Psoas muscle (tissue), 8 donors: Measurements from ENCODE around the gene WDR91. TPM values are rescaled to one million over a fixed set of nuclear protein-coding genes. Genes with fewer than 3 reads are reported as not detected.
"Not testable (repeated sequence)": the region's sequence is repeated elsewhere in the genome, so short reads cannot be mapped to it uniquely, and the experiment has no call there.

ENCODE experiments used
- ATAC-seq, 4 donors: fragments of 200-7000 bp; cut with Tn5 transposase; one replicate each; pipeline ENCODE4 v1.9.1; 2020; ENCODE audit warnings: moderate library complexity in 3 of 4, mild to moderate bottlenecking in 2 of 4
- DNase-seq, 2 donors: peaks; one replicate each; pipeline ENCODE4 v3.0.0-alpha.2; 2020
- H3K27ac ChIP-seq: fragments of 200-600 bp; one replicate; pipeline ENCODE4 v1.8.0; 2022
- H3K27me3 ChIP-seq, 3 donors: fragments of 200-600 bp in 1 of 3; one replicate each; pipeline versions ENCODE4 v1.6.1 to v1.8.0; 2013 to 2022; ENCODE audit warnings: low read length in 2 of 3, mild to moderate bottlenecking in 2 of 3, moderate library complexity in 1 of 3; ENCODE audit not compliant: insufficient read depth in 3 of 3
- H3K36me3 ChIP-seq, 2 donors: fragments of 200-600 bp in 1 of 2; one replicate each; pipeline versions ENCODE4 v1.6.1 to v1.8.0; 2013 to 2022; ENCODE audit warnings: low read depth in 1 of 2, mild to moderate bottlenecking in 1 of 2, moderate library complexity in 1 of 2; ENCODE audit not compliant: insufficient read depth in 1 of 2
- H3K4me1 ChIP-seq: fragments of 200-600 bp; one replicate; pipeline ENCODE4 v1.8.0; 2022
- H3K4me3 ChIP-seq: fragments of 200-600 bp; one replicate; pipeline ENCODE4 v1.8.0; 2022; ENCODE audit warnings: mild to moderate bottlenecking
- H3K9me3 ChIP-seq: fragments of 200-600 bp; one replicate; pipeline ENCODE4 v1.8.0; 2022
- WGBS, 3 donors: extraction: QIAGEN DNeasy Blood & Tissue Kit; methylation state at CpG; one replicate each; pipeline versions ENCODE4 v1.1.6 to v1.1.7; 2013; 5-methylcytosine and 5-hydroxymethylcytosine counted together
- intact Hi-C, 2 donors: fragments of 100-400 bp; cut with DNase I; formaldehyde crosslinking; loops; one replicate each; pipeline versions ENCODE4 v1.11.0 to v1.14.2; 2022
- polyA plus RNA-seq, 3 donors: library from polyadenylated mRNA; stranded (reverse); fragments of 200-250 nt; gene quantifications; one replicate each; pipeline ENCODE4 v1.2.3, GENCODE V29; 2013
- total RNA-seq, 4 donors: library from RNA; stranded (reverse); fragmentation: NEBNext Ultra II Directional in 2 of 4; extraction: Animal tissue kit (Norgen Biotek cat#: 25700) in 2 of 4; gene quantifications; one replicate each; pipeline versions ENCODE4 v1.2.1 to v1.2.4, GENCODE V29; 2021 to 2023
- TF ChIP-seq, protein P1 (sequence below): fragments of 200-600 bp; IDR thresholded peaks from one replicate; pipeline ENCODE4 v1.8.0; 2022; ENCODE audit warnings: antibody characterized with exemption
- donor health status: healthy with polysubstance abuse.
- donor health status: DM: no; HTN: no; CAD: no; lungs with moderate emphysema.
- donor health status: Bipolar disorder and iron deficiency.
- donor health status: healthy.
- donor health status: DM: yes; HTN: yes; CAD: no.
- donor health status: DM: no; HTN: no; CAD: no.
- donor health status: DM: no; HTN: no; CAD: no.
- donor health status: DM: yes; HTN: yes; CAD: no.

The WDR91 gene
- total and polyA plus RNA-seq, 7 donors, result 2.7 to 23.6 (median 4.8) TPM

DNA sequence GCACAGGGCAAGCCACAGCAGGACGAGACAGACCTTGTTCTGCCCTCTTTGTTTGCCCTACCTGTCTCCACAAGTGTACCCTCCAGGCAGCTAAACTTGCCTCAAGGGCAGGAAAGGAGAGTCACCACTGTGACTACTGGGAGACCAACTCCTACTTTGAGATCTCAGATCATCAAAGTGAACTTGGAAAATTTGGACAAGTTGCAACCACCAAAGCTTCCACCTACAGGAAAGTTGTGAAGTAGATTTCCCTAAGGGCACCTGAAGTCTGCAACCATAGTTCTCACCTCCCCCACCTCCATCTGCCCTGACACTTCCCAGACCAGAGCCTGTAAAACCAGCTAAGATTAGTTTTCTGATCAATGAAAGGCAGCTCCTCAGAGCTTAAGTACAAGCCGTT is 2.5 kb upstream of the WDR91 start:
- DNase-seq (no peak), ATAC-seq (no peak)
- peaks cover 12% of the 10 kb centered on the region for H3K4me1 ChIP-seq
- H3K36me3 ChIP-seq, result no peaks in the 10 kb centered on the region
- no peak overlapping the region for H3K27ac ChIP-seq
- no peaks in the 10 kb centered on the region for H3K9me3 ChIP-seq
- TF ChIP-seq, protein P1, sequence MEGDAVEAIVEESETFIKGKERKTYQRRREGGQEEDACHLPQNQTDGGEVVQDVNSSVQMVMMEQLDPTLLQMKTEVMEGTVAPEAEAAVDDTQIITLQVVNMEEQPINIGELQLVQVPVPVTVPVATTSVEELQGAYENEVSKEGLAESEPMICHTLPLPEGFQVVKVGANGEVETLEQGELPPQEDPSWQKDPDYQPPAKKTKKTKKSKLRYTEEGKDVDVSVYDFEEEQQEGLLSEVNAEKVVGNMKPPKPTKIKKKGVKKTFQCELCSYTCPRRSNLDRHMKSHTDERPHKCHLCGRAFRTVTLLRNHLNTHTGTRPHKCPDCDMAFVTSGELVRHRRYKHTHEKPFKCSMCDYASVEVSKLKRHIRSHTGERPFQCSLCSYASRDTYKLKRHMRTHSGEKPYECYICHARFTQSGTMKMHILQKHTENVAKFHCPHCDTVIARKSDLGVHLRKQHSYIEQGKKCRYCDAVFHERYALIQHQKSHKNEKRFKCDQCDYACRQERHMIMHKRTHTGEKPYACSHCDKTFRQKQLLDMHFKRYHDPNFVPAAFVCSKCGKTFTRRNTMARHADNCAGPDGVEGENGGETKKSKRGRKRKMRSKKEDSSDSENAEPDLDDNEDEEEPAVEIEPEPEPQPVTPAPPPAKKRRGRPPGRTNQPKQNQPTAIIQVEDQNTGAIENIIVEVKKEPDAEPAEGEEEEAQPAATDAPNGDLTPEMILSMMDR, result no peak
- intact Hi-C loops, result no loop called here
- no peaks in the 10 kb centered on the region for H3K27me3 ChIP-seq
- WGBS, 3 donors, result 74 to 78% (median 77%) methylated on average over 2 of the region's 2 CpGs
- no peak overlapping the region for H3K4me3 ChIP-seq

DNA sequence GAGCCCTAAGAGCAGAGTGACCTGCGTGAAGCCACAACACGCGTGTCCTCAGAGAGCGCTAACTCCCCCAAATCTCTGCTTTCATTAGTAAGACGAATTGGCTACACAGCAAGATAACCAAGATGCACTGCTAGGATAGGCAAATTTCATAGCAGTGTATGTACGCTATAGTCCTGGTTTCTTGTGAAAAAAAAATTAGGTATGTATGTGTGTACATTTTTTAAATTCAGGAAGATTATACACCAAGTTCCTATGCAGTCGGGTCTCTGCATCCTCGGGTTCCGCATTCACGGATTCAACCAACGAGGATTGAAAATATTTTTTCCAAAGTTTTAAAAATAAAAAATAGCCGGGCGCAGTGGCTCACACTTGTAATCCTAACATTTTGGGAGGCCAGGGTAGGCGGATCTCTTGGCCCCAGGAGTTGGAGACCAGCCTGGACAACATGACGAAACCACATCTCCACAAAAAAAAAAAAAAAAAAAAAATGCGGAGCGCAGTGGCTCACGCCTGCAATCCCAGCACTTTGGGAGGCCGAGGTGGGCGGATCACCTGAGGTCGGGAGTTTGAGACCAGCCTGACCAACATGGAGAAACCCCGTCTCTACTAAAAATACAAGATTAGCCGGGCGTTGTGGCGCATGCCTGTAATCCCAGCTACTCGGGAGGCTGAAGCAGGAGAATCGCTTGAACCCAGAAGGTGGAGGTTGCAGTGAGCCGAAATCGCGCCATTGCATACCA is 790 bp upstream of the WDR91 start:
- H3K9me3 ChIP-seq, intact Hi-C loops, H3K36me3 ChIP-seq, H3K27me3 ChIP-seq: not testable (repeated sequence)
- ATAC-seq, result peak in 2 of 4 donors; percentile 18 to 50
- peak; percentile 45 to 74 for DNase-seq
- peaks cover 12% of the 10 kb centered on the region for H3K4me1 ChIP-seq
- H3K27ac ChIP-seq, result peak overlapping the region; percentile 93
- H3K4me3 ChIP-seq, result peak overlapping the region; percentile 99
- 29 to 35% (median 34%) methylated on average over 29 to 30 of the region's 30 CpGs for WGBS, 3 donors

DNA sequence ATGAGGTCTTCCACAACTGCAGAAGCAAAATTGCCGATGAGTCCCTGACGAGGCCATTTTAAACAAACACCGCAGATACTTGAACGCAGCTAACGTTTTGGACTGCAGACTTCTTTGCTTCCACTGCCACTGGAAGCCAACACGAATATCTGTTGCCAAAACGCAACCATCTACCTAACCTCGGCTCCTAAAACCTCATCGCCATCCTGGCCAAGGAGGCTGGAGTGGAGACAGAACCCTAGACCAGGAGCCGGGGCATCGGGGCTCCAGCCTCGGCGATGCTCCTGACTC is 493 bp downstream of the WDR91 start:
- ATAC-seq, result peak in 2 of 4 donors; percentile 27 to 29
- H3K27me3 ChIP-seq, result no peaks in the 10 kb centered on the region
- H3K27ac ChIP-seq, result peak overlapping the region; percentile 93
- no peaks in the 10 kb centered on the region for H3K9me3 ChIP-seq
- peaks cover 0 to 11% of the 10 kb centered on the region in 2 donors for H3K36me3 ChIP-seq
- peaks cover 12% of the 10 kb centered on the region for H3K4me1 ChIP-seq
- 0 to 1% (median 0%) methylated on average over 13 of the region's 13 CpGs for WGBS, 3 donors
- intact Hi-C loops, result no loop called here
- H3K4me3 ChIP-seq, result peak overlapping the region; percentile 99
- TF ChIP-seq, protein P1, result no peak
- DNase-seq, result no peak

DNA sequence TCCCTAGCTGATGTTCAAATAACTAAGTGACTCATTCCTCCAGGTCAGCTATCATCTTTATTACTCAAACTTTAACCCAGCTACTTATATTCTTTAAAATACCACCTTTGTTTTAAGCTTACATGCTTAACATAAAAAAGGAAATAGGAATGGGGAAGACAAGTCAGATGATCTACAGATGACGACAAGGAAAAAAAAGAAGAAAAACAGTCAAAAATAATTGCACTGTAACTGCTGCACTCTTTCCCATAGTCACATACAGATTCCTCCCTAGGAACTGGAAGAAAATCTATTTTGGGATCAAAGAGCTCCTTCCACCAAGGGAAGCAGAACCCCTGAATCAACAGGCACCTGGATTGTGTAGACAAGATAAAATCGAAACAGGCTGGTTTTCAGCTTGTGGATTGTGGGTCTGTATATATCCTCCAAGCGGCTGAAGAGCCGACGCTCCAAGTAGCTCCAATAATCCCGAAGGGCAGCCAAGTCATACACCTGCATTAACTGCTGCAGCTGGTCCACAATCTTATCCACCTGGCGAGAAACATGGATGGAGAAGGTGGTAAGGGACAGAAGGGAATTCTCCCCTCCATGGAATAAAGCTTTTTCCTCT is 2.0 kb downstream of the WDR91 start:
- TF ChIP-seq, protein P1, result no peak
- H3K4me1 ChIP-seq, result peaks cover 12% of the 10 kb centered on the region
- intact Hi-C loops, result no loop called here
- no peak for DNase-seq
- ATAC-seq, result no peak
- 88 to 92% (median 89%) methylated on average over 7 of the region's 7 CpGs for WGBS, 3 donors
- no peaks in the 10 kb centered on the region for H3K27me3 ChIP-seq
- peaks cover 0 to 26% of the 10 kb centered on the region in 2 donors for H3K36me3 ChIP-seq
- H3K9me3 ChIP-seq, result no peaks in the 10 kb centered on the region
- peak overlapping the region; percentile 93 for H3K27ac ChIP-seq
- peak overlapping the region; percentile 23 for H3K4me3 ChIP-seq

DNA sequence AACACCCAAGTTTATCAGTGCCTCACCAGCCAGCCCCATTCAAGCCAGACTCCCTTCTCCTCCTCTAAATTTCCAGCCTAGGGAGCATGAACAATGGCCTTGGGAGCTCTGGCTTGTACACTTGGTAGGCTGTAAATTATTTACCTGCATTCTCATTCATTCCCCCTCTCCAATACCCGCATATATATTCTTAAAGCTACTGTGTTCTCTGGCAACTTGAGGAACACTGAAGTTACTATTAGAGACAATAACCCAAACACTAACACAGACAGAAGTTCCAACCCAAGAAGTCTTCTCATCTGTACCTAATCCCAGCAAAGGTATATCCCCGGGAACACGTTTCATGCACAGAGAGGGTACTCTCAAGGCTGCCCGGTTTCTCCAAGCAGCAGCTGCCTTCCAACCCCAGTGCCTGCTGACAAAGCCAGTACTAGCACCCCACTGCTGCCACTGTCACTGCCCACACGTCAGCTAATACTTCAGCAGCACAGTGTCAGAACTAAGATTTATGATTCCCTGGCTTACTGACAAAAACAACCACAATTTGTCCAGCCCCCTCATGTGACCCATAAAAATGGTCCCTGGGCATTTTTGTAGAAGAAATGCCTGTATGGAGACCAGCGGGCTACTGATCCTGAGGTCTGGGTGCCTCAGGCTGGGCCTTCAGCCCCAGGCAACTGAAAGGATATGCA is 3.1 kb downstream of the WDR91 start:
- Histone ChIP-seq H3K9me3 (no peaks in the 10 kb centered on the region), H3K4me3 (no peak overlapping the region), H3K36me3 (peaks cover 0 to 37% of the 10 kb centered on the region in 2 donors), H3K27ac (no peak overlapping the region), H3K4me1 (peaks cover 12% of the 10 kb centered on the region), H3K27me3 (no peaks in the 10 kb centered on the region)
- TF ChIP-seq, protein P1, result no peak
- DNase-seq, result no peak
- intact Hi-C loops, result no loop called here
- WGBS, 3 donors, result 67 to 83% (median 72%) methylated on average over 6 of the region's 6 CpGs
- ATAC-seq, result no peak
